ENCODE results near the gene TRPC3.

Gene TRPC3

DNA sequence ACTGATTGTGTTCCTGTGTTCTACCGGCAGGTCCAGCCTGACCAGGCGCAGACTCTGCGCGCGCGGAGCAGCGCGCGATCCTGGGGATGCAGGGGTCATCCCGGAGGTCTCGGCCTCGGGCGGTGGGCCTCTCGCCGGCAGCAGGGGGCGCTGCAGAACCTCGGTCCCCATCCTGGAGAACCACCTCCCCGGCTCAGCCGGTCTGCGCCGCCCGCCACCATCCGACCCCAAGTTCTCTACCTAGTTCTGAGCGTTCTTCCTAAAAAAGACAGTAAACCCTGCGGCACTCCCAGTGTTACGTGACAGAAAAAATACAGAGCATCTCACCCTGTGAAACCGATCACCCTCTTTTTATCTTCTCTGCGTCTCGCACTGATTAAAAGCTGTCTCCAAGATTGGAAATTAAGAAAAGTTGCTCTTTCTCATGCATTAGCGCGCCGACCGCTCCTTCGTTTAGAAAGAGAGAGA lies 1.6 kb downstream of the TRPC3 start:
- TF ChIP-seq CTCF (conservative IDR thresholded peaks at IDR 0.05): peak; percentile 34
- no peak overlapping the region for H3K27ac ChIP-seq

GRCh38 chr4:121946644-121947043 lies 5.2 kb downstream of the TRPC3 start:
- TF ChIP-seq CTCF (conservative IDR thresholded peaks at IDR 0.05): no peak
- H3K27ac ChIP-seq: no peak overlapping the region

DNA sequence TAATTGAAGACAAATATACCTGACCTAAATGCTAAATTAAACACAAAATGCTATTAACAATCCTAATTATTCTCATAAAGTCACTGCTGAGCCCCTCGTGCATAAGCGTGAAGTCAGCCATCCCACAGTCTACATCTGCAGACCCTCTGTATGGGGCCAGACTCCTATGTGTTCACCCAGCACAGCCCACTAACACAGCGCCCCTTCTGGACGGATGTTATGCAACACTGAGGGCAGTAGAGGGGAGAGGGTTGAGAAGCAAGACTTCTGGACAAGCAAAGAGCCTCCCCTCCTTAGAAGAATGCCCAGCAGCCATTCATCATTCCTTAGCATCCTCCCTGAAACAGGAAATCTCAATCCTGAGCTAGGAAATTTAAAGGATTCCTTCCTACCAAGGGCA lies 7.9 kb downstream of the TRPC3 start:
- TF ChIP-seq CTCF (conservative IDR thresholded peaks at IDR 0.05): peak; percentile 30; the same call in 1 of the 2 replicates
- no peak overlapping the region for H3K27ac ChIP-seq

DNA sequence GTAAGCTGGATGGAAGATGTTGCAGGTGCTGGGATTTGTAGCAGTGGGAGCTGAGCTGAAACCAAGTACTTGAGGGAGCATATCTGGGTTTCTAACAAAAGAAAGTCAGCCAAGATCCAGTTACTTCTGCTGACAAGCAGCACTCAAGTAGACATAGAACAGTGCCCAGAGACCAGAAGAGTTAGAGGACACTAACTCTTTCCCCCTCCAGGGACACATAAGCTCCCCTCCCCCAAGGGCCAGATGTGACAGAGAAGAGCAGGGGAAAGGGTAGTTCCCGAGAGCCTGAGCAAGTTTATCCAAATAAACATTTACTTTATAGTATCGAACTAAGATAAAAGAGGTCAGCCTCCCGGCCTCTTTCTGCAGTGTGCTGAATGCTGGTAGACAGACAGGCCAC lies 12.2 kb downstream of the TRPC3 start:
- no peak for TF ChIP-seq CTCF (conservative IDR thresholded peaks at IDR 0.05)
- no peak overlapping the region for H3K27ac ChIP-seq

DNA sequence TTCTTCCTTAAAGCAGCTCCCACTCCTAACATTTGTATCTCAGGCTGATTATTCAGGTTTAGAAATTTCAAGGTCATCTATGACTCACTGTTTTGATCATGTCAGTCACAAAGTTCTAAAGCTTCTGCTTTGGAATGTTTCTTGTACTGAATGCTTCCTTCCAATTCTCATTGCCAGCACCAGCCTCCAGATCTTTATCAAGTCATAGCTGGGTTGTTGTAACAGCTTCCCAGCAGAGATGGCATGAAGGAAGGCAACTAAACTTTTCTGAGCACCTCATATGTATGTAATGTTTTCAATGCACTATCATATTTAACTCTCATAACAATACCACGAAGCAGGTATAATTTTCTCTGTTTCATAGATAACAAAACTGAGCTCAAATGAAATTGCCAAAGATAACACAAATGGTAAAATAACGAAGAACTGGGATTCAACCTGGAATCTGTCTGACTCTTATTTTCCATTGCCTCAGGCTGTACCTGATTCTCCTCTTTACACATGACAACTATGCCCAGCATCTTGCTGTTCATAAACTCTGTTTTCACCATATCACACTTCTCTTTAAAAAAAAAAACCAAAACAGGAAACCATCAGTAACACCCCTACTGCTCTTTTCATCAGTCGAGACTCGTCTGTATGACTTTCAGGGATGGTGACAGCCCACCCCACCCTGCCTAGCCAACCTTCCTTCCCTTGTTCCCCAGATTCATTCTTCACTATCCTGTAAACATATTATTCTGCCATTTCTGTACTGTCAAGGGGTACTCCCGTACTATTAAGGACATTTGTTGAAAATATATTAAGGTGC lies 13.4 kb downstream of the TRPC3 start:
- TF ChIP-seq CTCF (conservative IDR thresholded peaks at IDR 0.05): no peak
- no peak overlapping the region for H3K27ac ChIP-seq

- no peak overlapping the region for H3K27ac ChIP-seq
- TF ChIP-seq CTCF (conservative IDR thresholded peaks at IDR 0.05): no peak
Observed at GRCh38 chr4:121936101-121936500, 15.8 kb downstream of the TRPC3 start.

DNA sequence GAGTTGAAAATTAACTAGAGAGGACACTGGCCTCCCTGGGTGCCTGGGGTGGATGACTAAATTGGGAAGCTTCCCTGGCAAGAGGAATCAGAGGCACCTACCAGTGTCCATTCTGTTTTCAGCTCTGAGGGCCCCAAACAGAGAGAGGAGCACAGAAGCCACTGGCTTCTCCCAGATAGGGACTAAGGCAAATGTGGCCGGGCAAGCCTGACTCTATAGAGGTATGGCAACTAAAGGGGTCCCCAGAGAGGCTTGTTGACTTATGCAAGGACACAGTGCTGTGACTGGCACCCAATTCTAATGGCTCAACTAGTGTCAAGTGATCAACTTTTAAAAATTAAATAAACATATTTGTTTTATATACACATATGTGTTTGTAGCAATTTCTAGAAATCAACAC lies 17.2 kb downstream of the TRPC3 start:
- no peak overlapping the region for H3K27ac ChIP-seq
- no peak for TF ChIP-seq CTCF (conservative IDR thresholded peaks at IDR 0.05)

All from VCaP (cell line).